HepG2 (cell line): ENCODE data around the gene ETF1. TPM values are rescaled to one million over a fixed set of nuclear protein-coding genes. Genes with fewer than 3 reads are reported as not detected.

Experiments
- BATF2 ChIP-seq: sonication (generic); formaldehyde crosslinking; IDR thresholded peaks from 2 replicates; pipeline ENCODE4 v1.8.0; 2022; ENCODE audit warnings: mild to moderate bottlenecking, missing genetic modification reagents, moderate library complexity
- CENPX ChIP-seq: sonication (generic); formaldehyde crosslinking; IDR thresholded peaks from 2 replicates; pipeline ENCODE4 v1.9.0; 2021; ENCODE audit warnings: mild to moderate bottlenecking, missing genetic modification reagents, moderate library complexity
- CHD2 ChIP-seq: IDR thresholded peaks from 2 replicates; pipeline ENCODE4 v1.6.1; 2011; ENCODE audit warnings: low read depth, low read length, improper control_type of control experiment
- DMAP1 ChIP-seq: IDR thresholded peaks from 2 replicates; pipeline ENCODE4 v1.6.1; 2016
- DPF2 ChIP-seq: sonication (generic); formaldehyde crosslinking; IDR thresholded peaks from 2 replicates; pipeline ENCODE4 v1.4.0; 2020; ENCODE audit warnings: mild to moderate bottlenecking, low read depth, missing genetic modification reagents, borderline replicate concordance
- ESRRA ChIP-seq: sonication (generic); formaldehyde crosslinking; IDR thresholded peaks from 2 replicates; pipeline ENCODE4 v1.5.1; 2020; ENCODE audit warnings: mild to moderate bottlenecking, low read depth, missing genetic modification reagents
- FLYWCH1 ChIP-seq: sonication (generic); formaldehyde crosslinking; IDR thresholded peaks from 2 replicates; pipeline ENCODE4 v1.8.1; 2023; ENCODE audit warnings: mild to moderate bottlenecking, missing genetic modification reagents
- MED1 ChIP-seq: sonication (generic); formaldehyde crosslinking; IDR thresholded peaks from 2 replicates; pipeline ENCODE4 v1.4.0; 2020; ENCODE audit warnings: missing genetic modification reagents
- MLX ChIP-seq: IDR thresholded peaks from 2 replicates; pipeline ENCODE4 v1.6.1; 2016
- MTA1 ChIP-seq: sonication (generic); formaldehyde crosslinking; IDR thresholded peaks from 2 replicates; pipeline ENCODE4 v1.4.0; 2020; ENCODE audit warnings: missing genetic modification reagents, mild to moderate bottlenecking, borderline replicate concordance
- SOX5 ChIP-seq: IDR thresholded peaks from 2 replicates; pipeline ENCODE4 v1.6.1; 2016; ENCODE audit warnings: borderline replicate concordance
- SP140L ChIP-seq: sonication (generic); formaldehyde crosslinking; IDR thresholded peaks from 2 replicates; pipeline ENCODE4 v1.4.0; 2020; ENCODE audit warnings: missing genetic modification reagents, borderline replicate concordance
- SRSF4 ChIP-seq: fragments of 200-400 bp; formaldehyde crosslinking; IDR thresholded peaks from one replicate; pipeline ENCODE4 v1.6.1; 2018; ENCODE audit warnings: mild to moderate bottlenecking, low read depth, low read length, moderate library complexity; ENCODE audit not compliant: poor library complexity, severe bottlenecking
- TCF7 ChIP-seq: sonication (generic); IDR thresholded peaks from 2 replicates; pipeline ENCODE4 v1.6.1; 2016; ENCODE audit warnings: antibody characterized with exemption, low read depth
- XBP1 ChIP-seq: sonication (generic); formaldehyde crosslinking; IDR thresholded peaks from 2 replicates; pipeline ENCODE4 v1.5.0; 2020; ENCODE audit warnings: missing genetic modification reagents
- YY1 ChIP-seq: IDR thresholded peaks from 2 replicates; pipeline ENCODE4 v1.6.1; 2011; ENCODE audit warnings: low read length, low read depth, moderate library complexity, mild to moderate bottlenecking; ENCODE audit not compliant: insufficient read depth, insufficient replicate concordance
- ZFP1 ChIP-seq: IDR thresholded peaks from 2 replicates; pipeline ENCODE4 v1.6.1; 2016
- ZNF10 ChIP-seq: sonication (generic); formaldehyde crosslinking; IDR thresholded peaks from 2 replicates; pipeline ENCODE4 v1.4.0; 2020; ENCODE audit warnings: mild to moderate bottlenecking, low read depth, missing genetic modification reagents, borderline replicate concordance
- ZNF414 ChIP-seq: sonication (generic); formaldehyde crosslinking; IDR thresholded peaks from 2 replicates; pipeline ENCODE4 v1.5.0; 2020; ENCODE audit warnings: missing genetic modification reagents
- ZNF460 ChIP-seq: sonication (generic); formaldehyde crosslinking; IDR thresholded peaks from 2 replicates; pipeline ENCODE4 v1.5.1; 2020; ENCODE audit warnings: missing genetic modification reagents, mild to moderate bottlenecking, borderline replicate concordance
- ZNF501 ChIP-seq: sonication (generic); formaldehyde crosslinking; IDR thresholded peaks from 2 replicates; pipeline ENCODE4 v1.5.1; 2020; ENCODE audit warnings: mild to moderate bottlenecking, moderate library complexity, missing genetic modification reagents
- ZNF687 ChIP-seq: sonication (generic); formaldehyde crosslinking; IDR thresholded peaks from 2 replicates; pipeline ENCODE4 v1.5.1; 2020; ENCODE audit warnings: mild to moderate bottlenecking, missing genetic modification reagents, moderate library complexity
- polyA plus RNA-seq, 8 experiments: library from polyadenylated mRNA; depleted of rRNA in 3 of 8; stranded (reverse) in 7 of 8; unstranded in 1 of 8; fragments of >200 nt; fragmentation: Illumina TruSeq in 4 of 8; extraction: Trizol in 4 of 8; gene quantifications; 2 replicates each; pipeline versions ENCODE4 v1.2.1 to v1.2.3, GENCODE V29; 2011 to 2016; ENCODE audit warnings: low read depth in 4 of 8, missing spikeins in 1 of 8, mixed read lengths in 1 of 8; ENCODE audit not compliant: insufficient read depth in 1 of 8
- total RNA-seq, 5 experiments: library from RNA; depleted of rRNA; stranded (reverse); fragments of >200 nt; fragmentation: Illumina TruSeq; extraction: Trizol; gene quantifications; 2 replicates each; pipeline ENCODE4 v1.2.3, GENCODE V29; 2016; ENCODE audit warnings: low read depth in 1 of 5

Gene ETF1
- total and polyA plus RNA-seq, 2 of the 13 experiments (the other 11 are each of a cell fraction or from before 2014, with no cell fraction given): 52.1 to 184 TPM

GRCh38 chr5:138464008-138464387 lies 79.0 kb downstream of the ETF1 start (continued):
- no peak for TF ChIP-seq ZFP1 (CRISPR knock-in tag)
- TF ChIP-seq MTA1: no peak
- peak; percentile 50; the same call in 1 of the 2 replicates for TF ChIP-seq BATF2
- no peak; the same call in 1 of the 2 replicates for TF ChIP-seq ESRRA (CRISPR knock-in tag)
- peak; percentile 55; the same call in 1 of the 2 replicates for TF ChIP-seq SOX5
- no peak for TF ChIP-seq SRSF4
- TF ChIP-seq TCF7: no peak
- TF ChIP-seq SP140L (CRISPR knock-in tag): no peak
- 0 out of 2 replicates have a peak, but pooled peaks have one; percentile 36 for TF ChIP-seq ZNF501 (CRISPR knock-in tag)
- no peak for TF ChIP-seq CENPX
- no peak for TF ChIP-seq YY1
- peak; percentile 60; the same call in 1 of the 2 replicates for TF ChIP-seq ZNF414 (CRISPR knock-in tag)
- no peak for TF ChIP-seq XBP1 (CRISPR knock-in tag)
- TF ChIP-seq FLYWCH1: no peak
- no peak for TF ChIP-seq DMAP1 (CRISPR knock-in tag)
- TF ChIP-seq ZNF687 (CRISPR knock-in tag): peak; percentile 90
- peak; percentile 28; the same call in 1 of the 2 replicates for TF ChIP-seq CHD2
- peak; percentile 67 for TF ChIP-seq MLX (CRISPR knock-in tag)
- no peak for TF ChIP-seq ZNF460 (CRISPR knock-in tag)
- no peak for TF ChIP-seq ZNF10 (CRISPR knock-in tag)
- no peak for TF ChIP-seq DPF2 (CRISPR knock-in tag)
- TF ChIP-seq MED1: peak; percentile 62; the same call in 1 of the 2 replicates
